GM12864 (cell line): Measurements from ENCODE around the gene BBS4.

Source experiments
- DNase-seq: peaks from one replicate; pipeline ENCODE4 v3.0.0-alpha.2; 2011; ENCODE audit warnings: low read depth
- H3K4me3 ChIP-seq: 2 replicates; pipeline ENCODE4 v1.5.1; 2011; ENCODE audit warnings: mild to moderate bottlenecking, low read depth, low read length, control low read depth
- TF ChIP-seq, protein P1 (sequence below): IDR thresholded peaks from 2 replicates; pipeline ENCODE4 v1.5.1; 2011; ENCODE audit warnings: low read depth, mild to moderate bottlenecking, moderate library complexity, low read length, control low read depth, inconsistent platforms; ENCODE audit errors: missing control alignments

The BBS4 gene

DNA sequence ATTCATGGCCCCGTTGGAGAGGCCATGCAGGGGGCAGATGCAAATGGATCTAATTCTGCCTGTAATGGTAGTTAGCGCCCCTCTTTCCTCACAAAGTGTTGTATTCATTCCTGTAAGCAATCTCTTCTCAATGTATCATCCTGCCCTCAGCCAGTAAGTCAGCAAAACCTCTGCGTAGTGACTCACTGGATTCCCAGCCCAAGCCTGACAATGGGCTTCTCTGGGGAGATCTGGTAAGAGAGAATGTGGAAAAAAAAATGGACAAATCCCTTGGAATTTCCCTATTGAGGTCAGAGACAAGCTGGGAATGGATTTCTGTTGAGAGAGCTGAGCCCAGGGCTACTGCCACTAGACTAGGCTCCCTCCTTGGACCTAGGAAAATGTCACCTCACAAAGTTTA, 72.2 kb downstream of the BBS4 start:
- no peak overlapping the region for H3K4me3 ChIP-seq
- DNase-seq = no peak
- TF ChIP-seq, protein P1, sequence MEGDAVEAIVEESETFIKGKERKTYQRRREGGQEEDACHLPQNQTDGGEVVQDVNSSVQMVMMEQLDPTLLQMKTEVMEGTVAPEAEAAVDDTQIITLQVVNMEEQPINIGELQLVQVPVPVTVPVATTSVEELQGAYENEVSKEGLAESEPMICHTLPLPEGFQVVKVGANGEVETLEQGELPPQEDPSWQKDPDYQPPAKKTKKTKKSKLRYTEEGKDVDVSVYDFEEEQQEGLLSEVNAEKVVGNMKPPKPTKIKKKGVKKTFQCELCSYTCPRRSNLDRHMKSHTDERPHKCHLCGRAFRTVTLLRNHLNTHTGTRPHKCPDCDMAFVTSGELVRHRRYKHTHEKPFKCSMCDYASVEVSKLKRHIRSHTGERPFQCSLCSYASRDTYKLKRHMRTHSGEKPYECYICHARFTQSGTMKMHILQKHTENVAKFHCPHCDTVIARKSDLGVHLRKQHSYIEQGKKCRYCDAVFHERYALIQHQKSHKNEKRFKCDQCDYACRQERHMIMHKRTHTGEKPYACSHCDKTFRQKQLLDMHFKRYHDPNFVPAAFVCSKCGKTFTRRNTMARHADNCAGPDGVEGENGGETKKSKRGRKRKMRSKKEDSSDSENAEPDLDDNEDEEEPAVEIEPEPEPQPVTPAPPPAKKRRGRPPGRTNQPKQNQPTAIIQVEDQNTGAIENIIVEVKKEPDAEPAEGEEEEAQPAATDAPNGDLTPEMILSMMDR = no peak

DNA sequence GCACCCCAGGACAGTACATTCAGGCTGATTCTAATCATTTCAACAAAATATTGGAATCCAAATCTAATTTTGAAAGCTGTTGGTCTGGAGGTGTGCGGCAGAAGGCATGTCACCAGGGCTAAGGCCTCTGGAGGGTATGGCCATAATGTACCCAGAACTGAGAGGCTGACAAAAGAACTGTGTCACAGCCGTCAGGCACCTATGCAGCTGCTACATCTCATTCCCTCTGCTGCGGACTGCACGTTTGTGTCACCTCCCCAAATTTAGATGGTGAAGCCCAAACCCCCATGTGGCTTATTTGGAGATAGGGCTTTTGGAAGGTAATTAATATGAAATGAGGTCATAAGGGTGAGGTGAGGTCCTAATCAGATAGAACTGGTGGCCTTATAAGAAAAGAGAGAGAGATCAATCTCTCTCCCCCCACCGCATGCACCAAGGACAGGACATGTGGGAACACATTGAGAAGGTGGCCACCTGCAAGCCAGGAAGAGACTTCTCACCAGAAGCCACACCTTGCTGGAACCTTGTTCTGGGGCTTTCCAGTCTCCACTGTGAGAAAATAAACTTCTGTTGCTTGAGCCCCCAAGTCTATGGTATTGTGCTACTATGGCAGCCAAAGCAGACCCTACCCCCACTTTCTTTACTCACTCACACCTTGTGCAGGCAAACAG, 74.7 kb downstream of the BBS4 start:
- TF ChIP-seq, protein P1 = no peak
- no peak overlapping the region for H3K4me3 ChIP-seq
- DNase-seq = no peak

DNA sequence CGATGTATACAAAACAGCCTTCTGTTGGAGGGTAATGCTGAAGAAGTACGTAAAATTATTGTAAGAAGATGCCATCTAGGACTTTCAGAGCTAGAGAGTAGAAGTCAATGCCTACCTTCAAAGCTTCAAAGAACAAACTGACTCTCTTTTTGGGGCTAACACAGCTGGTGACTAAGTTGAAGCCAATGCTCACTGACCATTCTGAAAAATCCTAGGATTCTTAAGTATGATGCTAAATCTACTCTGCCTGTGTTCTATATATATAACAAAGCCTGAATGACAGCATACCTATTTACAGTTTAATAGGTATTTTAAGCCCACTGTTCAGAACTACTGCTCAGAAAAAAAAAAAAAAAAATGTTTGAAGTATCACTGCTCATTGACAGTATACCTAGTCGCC, 78.6 kb downstream of the BBS4 start:
- TF ChIP-seq, protein P1 = no peak
- no peak for DNase-seq
- H3K4me3 ChIP-seq = no peak overlapping the region

DNA sequence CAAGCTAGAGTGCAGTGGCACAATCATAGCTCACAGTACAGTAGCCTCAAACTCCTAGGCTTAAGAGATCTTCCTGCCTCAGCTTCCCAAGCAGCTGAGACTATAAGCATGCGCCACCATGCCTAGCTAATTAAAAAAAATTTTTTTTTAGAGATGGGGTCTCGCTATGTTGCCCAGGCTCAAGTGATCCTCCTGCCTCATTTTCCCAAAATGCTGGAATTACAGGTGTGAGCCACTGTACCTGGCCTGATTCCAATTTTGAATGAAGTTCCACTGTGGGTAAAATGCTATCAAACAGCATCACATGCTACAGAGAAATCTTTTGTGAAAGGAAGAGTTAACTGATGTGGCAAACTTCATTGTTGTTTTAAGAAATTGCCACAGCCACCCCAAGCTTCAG, 80.0 kb downstream of the BBS4 start:
- DNase-seq = no peak
- no peak overlapping the region for H3K4me3 ChIP-seq
- TF ChIP-seq, protein P1 = no peak

DNA sequence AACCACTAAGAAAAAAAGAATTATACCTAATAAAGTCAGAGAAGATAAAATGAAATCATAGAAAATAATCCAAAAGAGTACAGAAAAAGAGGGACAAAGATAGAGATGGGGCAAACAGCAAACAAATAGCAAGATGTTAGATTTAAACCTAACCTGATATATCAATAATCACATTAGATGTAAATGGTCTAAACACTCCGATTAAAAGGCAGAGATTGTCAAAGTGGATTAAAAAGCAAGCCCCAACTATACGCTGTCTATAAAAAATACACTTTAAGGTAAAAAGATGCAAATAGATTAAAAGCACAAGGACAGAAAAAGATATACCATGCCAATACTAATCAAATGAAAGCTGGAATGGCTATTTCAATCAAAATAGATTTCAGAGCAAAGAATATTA, 80.8 kb downstream of the BBS4 start:
- no peak for DNase-seq
- TF ChIP-seq, protein P1 = no peak
- no peak overlapping the region for H3K4me3 ChIP-seq

DNA sequence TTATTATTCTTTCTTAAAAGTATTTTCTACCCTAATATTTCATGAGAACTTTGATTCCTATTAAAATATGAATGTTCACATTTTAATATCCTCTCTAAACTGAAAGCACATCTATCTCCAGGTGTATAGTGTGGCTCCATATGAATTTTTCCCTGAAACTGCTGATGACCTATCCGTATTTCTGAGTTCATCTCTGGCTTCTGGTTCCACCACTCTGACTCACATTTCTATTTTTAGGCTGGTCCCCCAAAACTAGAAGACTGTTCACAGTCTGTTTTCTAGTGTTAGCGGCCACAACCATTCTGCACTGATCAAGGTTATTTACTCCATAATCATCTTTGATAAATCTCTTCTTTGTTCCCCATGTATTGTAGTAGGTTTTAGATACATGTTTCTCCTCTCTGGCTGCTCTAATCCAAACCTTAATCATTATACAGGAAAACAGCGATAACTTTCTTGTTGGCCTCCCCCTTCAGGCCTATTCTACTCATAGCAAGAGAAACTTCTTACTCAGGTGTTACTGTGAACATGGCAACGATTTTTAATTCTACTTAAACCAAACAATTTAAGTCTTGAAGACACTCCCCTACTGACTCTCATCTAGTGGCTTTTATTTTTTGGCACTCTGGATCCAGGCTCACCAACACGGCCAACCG, 84.8 kb downstream of the BBS4 start:
- H3K4me3 ChIP-seq = no peak overlapping the region
- TF ChIP-seq, protein P1 = peak; percentile 8
- no peak for DNase-seq

DNA sequence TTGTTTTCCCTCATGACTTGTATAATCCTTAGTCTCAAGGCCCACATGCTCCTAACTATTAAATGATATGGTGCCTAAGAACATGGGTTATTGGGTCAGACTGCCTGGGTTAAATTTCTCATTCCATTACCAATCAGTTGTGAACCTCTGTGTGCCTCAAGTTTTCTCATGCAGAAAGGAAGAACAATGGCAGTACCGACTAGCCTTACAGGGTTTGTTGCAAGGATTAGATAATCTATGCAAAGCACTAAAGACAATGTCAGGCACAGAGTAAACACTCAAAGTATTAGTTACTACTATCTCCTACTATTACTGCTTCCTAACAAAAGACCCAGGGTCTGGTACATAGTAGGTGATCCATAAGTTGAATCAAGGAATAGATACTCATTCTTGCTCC, 85.3 kb downstream of the BBS4 start:
- H3K4me3 ChIP-seq = no peak overlapping the region
- DNase-seq = no peak
- TF ChIP-seq, protein P1 = no peak
